Stimulated activated naive B cell treated with anti-CD40 and anti-IgM and Interleukin-4, amounts not matched to agents 10 μg/mL and 1 μg/mL and 100 μg/mL, for 72 hours (primary cell): ENCODE measurements around the gene EMSY.
A peak's percentile ranks its signal among the peaks of the same experiment; 100 is the strongest.

Experiments
- ATAC-seq, 2 donors: fragments of 150-1000 bp; cut with Tn5 transposase; replicated peaks; 2 replicates each; pipeline ENCODE4 v1.10.0; 2021; ENCODE audit warnings: moderate library complexity in 1 of 2
- DNase-seq: peaks from one replicate; pipeline ENCODE4 v3.0.0; 2021
- H3K27ac Mint-ChIP-seq: one replicate; pipeline ENCODE4 v1.8.0; 2022; ENCODE audit warnings: mild to moderate bottlenecking, mixed read lengths
- H3K27me3 Mint-ChIP-seq, 2 donors: one replicate each; pipeline ENCODE4 v1.8.0; 2022; ENCODE audit warnings: mixed read lengths in 2 of 2
- H3K36me3 Mint-ChIP-seq, 2 donors: one replicate each; pipeline ENCODE4 v1.8.0; 2022; ENCODE audit warnings: mixed read lengths in 2 of 2, mild to moderate bottlenecking in 1 of 2
- H3K4me1 Mint-ChIP-seq, 2 donors: one replicate each; pipeline ENCODE4 v1.8.0; 2022; ENCODE audit warnings: mixed read lengths in 2 of 2, mild to moderate bottlenecking in 1 of 2
- H3K4me3 Mint-ChIP-seq, 2 donors: one replicate each; pipeline ENCODE4 v1.8.0; 2022; ENCODE audit warnings: mild to moderate bottlenecking in 2 of 2, mixed read lengths in 2 of 2, moderate library complexity in 1 of 2
- H3K9me3 Mint-ChIP-seq, 2 donors: one replicate each; pipeline ENCODE4 v1.8.0; 2022; ENCODE audit warnings: mixed read lengths in 2 of 2, mild to moderate bottlenecking in 1 of 2

EMSY gene

GRCh38 chr11:76523786-76524436 lies 79.1 kb downstream of the EMSY start:
- no peak overlapping the region for H3K4me3 Mint-ChIP-seq
- no peaks in the 10 kb centered on the region for H3K4me1 Mint-ChIP-seq
- H3K27ac Mint-ChIP-seq: no peak overlapping the region
- peaks cover 17 to 23% of the 10 kb centered on the region in 2 donors for H3K36me3 Mint-ChIP-seq
- no peaks in the 10 kb centered on the region for H3K9me3 Mint-ChIP-seq
- H3K27me3 Mint-ChIP-seq: no peaks in the 10 kb centered on the region
- ATAC-seq (no peak), DNase-seq (no peak)

- no peak overlapping the region for H3K4me3 Mint-ChIP-seq
- no peak for ATAC-seq
- no peak overlapping the region for H3K27ac Mint-ChIP-seq
- no peaks in the 10 kb centered on the region for H3K4me1 Mint-ChIP-seq
- peaks cover 19 to 28% of the 10 kb centered on the region in 2 donors for H3K36me3 Mint-ChIP-seq
- DNase-seq: no peak
- H3K9me3 Mint-ChIP-seq: no peaks in the 10 kb centered on the region
- H3K27me3 Mint-ChIP-seq: no peaks in the 10 kb centered on the region
These were observed 79.6 kb downstream of the EMSY start for GRCh38 chr11:76524461-76524860.

- Mint-ChIP-seq H3K27ac (no peak overlapping the region), H3K36me3 (peaks cover 21 to 31% of the 10 kb centered on the region in 2 donors)
These were observed 80.1 kb downstream of the EMSY start for GRCh38 chr11:76524919-76525318.

GRCh38 chr11:76526878-76527277 lies 82.1 kb downstream of the EMSY start:
- H3K9me3 Mint-ChIP-seq: no peaks in the 10 kb centered on the region
- no peaks in the 10 kb centered on the region for H3K4me1 Mint-ChIP-seq
- no peak overlapping the region for H3K4me3 Mint-ChIP-seq
- peaks cover 16 to 36% of the 10 kb centered on the region in 2 donors for H3K36me3 Mint-ChIP-seq
- DNase-seq: no peak
- H3K27ac Mint-ChIP-seq: no peak overlapping the region
- no peak for ATAC-seq
- no peaks in the 10 kb centered on the region for H3K27me3 Mint-ChIP-seq

More at GRCh38 chr11:76524919-76525318, 80.1 kb downstream of the EMSY start:
- Mint-ChIP-seq H3K4me3 (no peak overlapping the region), H3K9me3 (no peaks in the 10 kb centered on the region), H3K27me3 (no peaks in the 10 kb centered on the region), H3K4me1 (no peaks in the 10 kb centered on the region)
- no peak for ATAC-seq
- no peak for DNase-seq

- H3K27me3 Mint-ChIP-seq: no peaks in the 10 kb centered on the region
- DNase-seq (no peak), ATAC-seq (no peak)
- H3K27ac Mint-ChIP-seq: no peak overlapping the region
- H3K4me1 Mint-ChIP-seq: no peaks in the 10 kb centered on the region
- H3K4me3 Mint-ChIP-seq: no peak overlapping the region
- peaks cover 40 to 45% of the 10 kb centered on the region in 2 donors for H3K36me3 Mint-ChIP-seq
- H3K9me3 Mint-ChIP-seq: no peaks in the 10 kb centered on the region
These were observed 97.6 kb downstream of the EMSY start for GRCh38 chr11:76542436-76542835.

GRCh38 chr11:76543006-76543703 lies 98.3 kb downstream of the EMSY start:
- H3K4me3 Mint-ChIP-seq: no peak overlapping the region
- peaks cover 38 to 45% of the 10 kb centered on the region in 2 donors for H3K36me3 Mint-ChIP-seq
- no peak overlapping the region for H3K27ac Mint-ChIP-seq

GRCh38 chr11:76550781-76551180 lies 106.0 kb downstream of the EMSY start:
- Mint-ChIP-seq H3K4me3 (no peak overlapping the region), H3K27ac (no peak overlapping the region), H3K36me3 (peaks cover 11 to 16% of the 10 kb centered on the region in 2 donors), H3K9me3 (no peaks in the 10 kb centered on the region), H3K27me3 (no peaks in the 10 kb centered on the region), H3K4me1 (peaks cover 9 to 11% of the 10 kb centered on the region in 2 donors)
- no peak for DNase-seq
- ATAC-seq: no peak

More at GRCh38 chr11:76543006-76543703, 98.3 kb downstream of the EMSY start:
- ATAC-seq (no peak), DNase-seq (no peak)
- no peaks in the 10 kb centered on the region for H3K27me3 Mint-ChIP-seq
- H3K9me3 Mint-ChIP-seq: no peaks in the 10 kb centered on the region
- H3K4me1 Mint-ChIP-seq: no peaks in the 10 kb centered on the region

- no peak for ATAC-seq
These were observed 106.6 kb downstream of the EMSY start for GRCh38 chr11:76551400-76551799.

GRCh38 chr11:76552987-76553386 lies 108.2 kb downstream of the EMSY start:
- Mint-ChIP-seq H3K4me3 (no peak overlapping the region), H3K4me1 (peaks cover 9 to 11% of the 10 kb centered on the region in 2 donors), H3K27me3 (no peaks in the 10 kb centered on the region), H3K27ac (no peak overlapping the region), H3K36me3 (peaks cover 4 to 8% of the 10 kb centered on the region in 2 donors), H3K9me3 (no peaks in the 10 kb centered on the region)
- ATAC-seq (no peak), DNase-seq (no peak)

More at GRCh38 chr11:76551400-76551799, 106.6 kb downstream of the EMSY start:
- DNase-seq: no peak
- Mint-ChIP-seq H3K27ac (no peak overlapping the region), H3K27me3 (no peaks in the 10 kb centered on the region), H3K4me3 (no peak overlapping the region), H3K4me1 (peaks cover 9 to 11% of the 10 kb centered on the region in 2 donors), H3K9me3 (no peaks in the 10 kb centered on the region), H3K36me3 (peaks cover 7 to 12% of the 10 kb centered on the region in 2 donors)

GRCh38 chr11:76553554-76554476 lies 109.0 kb downstream of the EMSY start:
- no peak overlapping the region for H3K4me3 Mint-ChIP-seq
- peaks cover 4 to 7% of the 10 kb centered on the region in 2 donors for H3K36me3 Mint-ChIP-seq

GRCh38 chr11:76554767-76555166 lies 109.9 kb downstream of the EMSY start:
- Mint-ChIP-seq H3K27ac (no peak overlapping the region), H3K9me3 (peaks cover 0 to 2% of the 10 kb centered on the region in 2 donors), H3K4me1 (peaks cover 9 to 11% of the 10 kb centered on the region in 2 donors), H3K36me3 (peaks cover 0 to 4% of the 10 kb centered on the region in 2 donors), H3K4me3 (no peak overlapping the region), H3K27me3 (peaks cover 0 to 2% of the 10 kb centered on the region in 2 donors)
- ATAC-seq: no peak
- DNase-seq: no peak

More at GRCh38 chr11:76553554-76554476, 109.0 kb downstream of the EMSY start:
- peak; percentile 76 to 78 for ATAC-seq
- H3K4me1 Mint-ChIP-seq: peaks cover 9 to 11% of the 10 kb centered on the region in 2 donors
- H3K27ac Mint-ChIP-seq: peak overlapping the region; percentile 51
- H3K9me3 Mint-ChIP-seq: peaks cover 0 to under 1% of the 10 kb centered on the region in 2 donors
- DNase-seq: no peak
- H3K27me3 Mint-ChIP-seq: no peaks in the 10 kb centered on the region

- H3K4me1 Mint-ChIP-seq: peaks cover 9 to 11% of the 10 kb centered on the region in 2 donors
- no peak overlapping the region for H3K27ac Mint-ChIP-seq
- DNase-seq (no peak), ATAC-seq (no peak)
- H3K36me3 Mint-ChIP-seq: no peaks in the 10 kb centered on the region
- no peak overlapping the region for H3K4me3 Mint-ChIP-seq
- H3K27me3 Mint-ChIP-seq: peaks cover 6 to 12% of the 10 kb centered on the region in 2 donors
- peaks cover 0 to 2% of the 10 kb centered on the region in 2 donors for H3K9me3 Mint-ChIP-seq
These were observed 112.6 kb downstream of the EMSY start for GRCh38 chr11:76557466-76557865.

- ATAC-seq (no peak), DNase-seq (no peak)
- Mint-ChIP-seq H3K9me3 (peaks cover 0 to 2% of the 10 kb centered on the region in 2 donors), H3K27me3 (peaks cover 6 to 12% of the 10 kb centered on the region in 2 donors), H3K36me3 (no peaks in the 10 kb centered on the region), H3K4me1 (peaks cover 4% of the 10 kb centered on the region in 2 donors), H3K4me3 (no peak overlapping the region), H3K27ac (no peak overlapping the region)
These were observed 113.7 kb downstream of the EMSY start for GRCh38 chr11:76558473-76558872.

GRCh38 chr11:76558891-76559290 lies 114.1 kb downstream of the EMSY start:
- H3K27ac Mint-ChIP-seq: no peak overlapping the region
- H3K9me3 Mint-ChIP-seq: peaks cover 0 to 2% of the 10 kb centered on the region in 2 donors
- DNase-seq (no peak), ATAC-seq (no peak)
- no peaks in the 10 kb centered on the region for H3K4me1 Mint-ChIP-seq
- H3K36me3 Mint-ChIP-seq: no peaks in the 10 kb centered on the region
- H3K27me3 Mint-ChIP-seq: peaks cover 6 to 12% of the 10 kb centered on the region in 2 donors
- no peak overlapping the region for H3K4me3 Mint-ChIP-seq
